ENCODE measurements around the gene ANO10. TPM values are rescaled to one million over a fixed set of nuclear protein-coding genes. Genes with fewer than 3 reads are reported as not detected.

The ANO10 gene
- total and polyA plus RNA-seq, 8 donors: 30.3 to 52.2 (median 35.4) TPM

GRCh38 chr3:43341788-43342187 lies 280.0 kb downstream of the ANO10 start:
- Histone ChIP-seq H3K36me3 (peaks cover 3 to 98% of the 10 kb centered on the region in 2 donors), H3K27ac (no peak overlapping the region), H3K4me3 (no peak overlapping the region), H3K27me3 (no peaks in the 10 kb centered on the region), H3K9me3 (peaks cover 0 to 25% of the 10 kb centered on the region in 2 donors), H3K4me1 (no peaks in the 10 kb centered on the region)
- ATAC-seq (no peak), DNase-seq (no peak)
- no peak for TF ChIP-seq CTCF (IDR thresholded peaks at IDR 0.05)
- intact Hi-C loops (cut with DNase I): no loop called here

- peaks cover 3 to 98% of the 10 kb centered on the region in 2 donors for H3K36me3 ChIP-seq
- no peak overlapping the region for H3K4me3 ChIP-seq
- H3K27ac ChIP-seq: no peak overlapping the region
- ATAC-seq (no peak), DNase-seq (no peak)
- intact Hi-C loops (cut with DNase I): no loop called here
- H3K4me1 ChIP-seq: no peaks in the 10 kb centered on the region
- no peaks in the 10 kb centered on the region for H3K27me3 ChIP-seq
- peaks cover 0 to 38% of the 10 kb centered on the region in 2 donors for H3K9me3 ChIP-seq
- TF ChIP-seq CTCF (IDR thresholded peaks at IDR 0.05): no peak
These were observed 281.4 kb downstream of the ANO10 start for GRCh38 chr3:43340403-43340802.

GRCh38 chr3:43338295-43338694 lies 283.5 kb downstream of the ANO10 start:
- peaks cover 3 to 100% of the 10 kb centered on the region in 2 donors for H3K36me3 ChIP-seq
- TF ChIP-seq CTCF (IDR thresholded peaks at IDR 0.05): no peak
- H3K27ac ChIP-seq: no peak overlapping the region
- no peaks in the 10 kb centered on the region for H3K4me1 ChIP-seq
- ATAC-seq: no peak
- H3K27me3 ChIP-seq: no peaks in the 10 kb centered on the region
- peaks cover 0 to 42% of the 10 kb centered on the region in 2 donors for H3K9me3 ChIP-seq
- intact Hi-C loops (cut with DNase I): no loop called here
- no peak for DNase-seq
- no peak overlapping the region for H3K4me3 ChIP-seq

GRCh38 chr3:43335799-43336198 lies 286.0 kb downstream of the ANO10 start:
- no peak for TF ChIP-seq CTCF (IDR thresholded peaks at IDR 0.05)
- DNase-seq (no peak), ATAC-seq (no peak)
- intact Hi-C loops (cut with DNase I): no loop called here
- H3K36me3 ChIP-seq: peaks cover 3 to 91% of the 10 kb centered on the region in 2 donors
- peaks cover 0 to 42% of the 10 kb centered on the region in 2 donors for H3K9me3 ChIP-seq
- no peaks in the 10 kb centered on the region for H3K27me3 ChIP-seq
- H3K4me1 ChIP-seq: peaks cover 6 to 8% of the 10 kb centered on the region in 2 donors
- H3K27ac ChIP-seq: no peak overlapping the region
- no peak overlapping the region for H3K4me3 ChIP-seq

GRCh38 chr3:43334976-43335375 lies 286.8 kb downstream of the ANO10 start:
- Histone ChIP-seq H3K27ac (no peak overlapping the region), H3K4me1 (peaks cover 10 to 14% of the 10 kb centered on the region in 2 donors), H3K4me3 (no peak overlapping the region), H3K36me3 (peaks cover 0 to 83% of the 10 kb centered on the region in 2 donors), H3K9me3 (peaks cover 0 to 42% of the 10 kb centered on the region in 2 donors), H3K27me3 (no peaks in the 10 kb centered on the region)
- ATAC-seq (no peak), DNase-seq (no peak)
- intact Hi-C loops (cut with DNase I): no loop called here
- no peak for TF ChIP-seq CTCF (IDR thresholded peaks at IDR 0.05)

All from left lung (tissue), 10 donors.